Measurements from ENCODE around the gene SIGLEC12.
"Not testable (repeated sequence)": the region's sequence is repeated elsewhere in the genome, so short reads cannot be mapped to it uniquely, and the experiment has no call there.

The SIGLEC12 gene

GRCh38 chr19:51521781-51522180 lies 20.2 kb upstream of the SIGLEC12 start:
- DNase-seq: no peak

DNA sequence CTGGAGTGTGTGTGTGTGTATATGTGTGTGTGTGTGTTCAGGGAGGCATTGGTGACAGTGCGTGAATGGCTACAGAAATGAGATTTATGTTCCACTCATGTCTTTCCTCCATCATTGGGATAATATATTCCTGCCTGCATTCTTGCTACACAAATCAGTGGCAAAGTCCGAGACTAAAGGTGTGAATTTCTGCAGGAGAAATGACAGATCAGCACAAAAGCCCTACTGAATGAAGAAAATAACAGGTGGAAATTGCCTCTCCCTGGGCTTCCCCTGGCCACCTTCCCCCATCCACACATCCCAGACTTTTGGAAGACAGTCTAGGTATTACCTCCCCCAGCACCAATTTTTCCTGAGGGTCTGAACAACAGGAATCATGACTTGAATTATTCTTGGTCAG lies 19.8 kb upstream of the SIGLEC12 start:
- no peak for DNase-seq

GRCh38 chr19:51520728-51521127 lies 19.1 kb upstream of the SIGLEC12 start:
- no peak for DNase-seq

- DNase-seq: peak in 1 of 14 donors; percentile 9
These were observed 13.4 kb upstream of the SIGLEC12 start for GRCh38 chr19:51514866-51515481.

- no peak for DNase-seq
These were observed 12.4 kb upstream of the SIGLEC12 start for GRCh38 chr19:51513968-51514367.

GRCh38 chr19:51511353-51511752 lies 9.8 kb upstream of the SIGLEC12 start:
- DNase-seq: no peak

- no peak for DNase-seq
These were observed 8.4 kb upstream of the SIGLEC12 start for GRCh38 chr19:51509823-51510660.

GRCh38 chr19:51508059-51508733 lies 6.6 kb upstream of the SIGLEC12 start:
- no peak for DNase-seq

DNA sequence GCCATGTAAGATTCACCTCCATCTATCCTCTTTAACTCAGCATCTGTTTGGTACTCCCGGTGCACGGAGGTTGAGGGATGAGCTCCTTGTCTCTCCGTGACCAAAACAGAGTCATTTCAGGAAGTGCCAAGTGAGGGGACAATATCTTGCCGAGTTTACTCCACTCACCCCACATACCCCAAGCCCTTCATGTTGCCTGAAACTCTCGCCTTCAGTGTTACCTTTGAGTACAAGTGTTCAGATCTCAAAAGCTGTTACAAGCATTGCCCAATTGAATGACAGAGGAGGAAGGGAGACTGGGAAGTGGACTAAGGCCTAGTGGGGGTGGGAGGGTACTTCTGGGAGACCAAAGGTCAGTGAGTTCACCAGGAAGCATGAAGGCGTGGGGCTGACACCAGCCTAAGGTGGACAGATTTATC lies 6.0 kb upstream of the SIGLEC12 start:
- no peak for DNase-seq

DNA sequence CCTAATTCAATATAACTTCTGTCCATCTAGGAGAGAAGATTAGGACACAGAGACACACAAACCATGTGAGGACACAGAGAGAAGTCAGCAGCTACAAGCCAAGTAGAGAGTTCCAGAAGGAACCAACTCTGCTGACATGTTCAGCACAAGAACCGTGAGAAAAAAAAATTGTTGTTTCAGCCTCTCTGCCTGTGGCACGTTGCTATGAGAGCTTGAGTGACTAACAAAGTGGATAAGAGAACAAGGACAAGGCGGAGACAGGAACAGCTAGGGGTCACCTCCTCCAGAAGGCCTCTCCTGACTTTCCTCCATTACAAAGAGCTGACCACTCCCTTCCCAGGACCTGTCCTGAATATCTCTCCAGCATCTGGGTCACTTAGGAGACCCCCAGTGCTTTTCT lies 5.6 kb upstream of the SIGLEC12 start:
- no peak for DNase-seq

- no peak for DNase-seq
These were observed 4.3 kb upstream of the SIGLEC12 start for GRCh38 chr19:51505904-51506303.

- no peak for DNase-seq
These were observed 2.3 kb upstream of the SIGLEC12 start for GRCh38 chr19:51503896-51504295.

DNA sequence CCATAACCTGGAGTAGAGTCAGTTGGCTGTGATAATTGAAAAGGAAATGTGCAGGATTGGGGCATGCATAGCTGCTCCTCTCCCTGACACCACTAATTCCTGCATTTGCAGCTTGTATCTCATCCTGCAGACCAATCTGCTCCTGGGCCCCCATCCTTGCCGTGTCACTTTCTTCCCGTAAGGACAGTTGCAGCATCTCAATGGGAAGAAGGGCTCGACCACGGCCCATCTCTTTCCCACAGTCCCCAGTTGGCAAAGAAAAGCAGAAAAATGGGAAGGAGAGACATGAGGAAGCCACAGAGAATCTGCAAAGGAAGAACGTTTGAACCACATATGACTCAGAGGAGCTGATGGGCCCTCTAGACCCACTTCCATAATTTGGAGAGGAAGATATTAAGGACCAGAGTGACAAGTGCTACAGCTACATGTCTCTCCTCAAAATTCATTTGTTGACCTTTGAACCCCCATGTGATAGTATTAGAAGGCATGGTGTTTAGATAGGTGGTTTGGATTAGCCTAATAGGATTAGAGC lies 1.8 kb upstream of the SIGLEC12 start:
- DNase-seq: no peak

- not testable (repeated sequence) for DNase-seq
These were observed 669 bp downstream of the SIGLEC12 start for GRCh38 chr19:51500931-51501330.

GRCh38 chr19:51497666-51498065 lies 3.9 kb downstream of the SIGLEC12 start:
- no peak for DNase-seq

DNA sequence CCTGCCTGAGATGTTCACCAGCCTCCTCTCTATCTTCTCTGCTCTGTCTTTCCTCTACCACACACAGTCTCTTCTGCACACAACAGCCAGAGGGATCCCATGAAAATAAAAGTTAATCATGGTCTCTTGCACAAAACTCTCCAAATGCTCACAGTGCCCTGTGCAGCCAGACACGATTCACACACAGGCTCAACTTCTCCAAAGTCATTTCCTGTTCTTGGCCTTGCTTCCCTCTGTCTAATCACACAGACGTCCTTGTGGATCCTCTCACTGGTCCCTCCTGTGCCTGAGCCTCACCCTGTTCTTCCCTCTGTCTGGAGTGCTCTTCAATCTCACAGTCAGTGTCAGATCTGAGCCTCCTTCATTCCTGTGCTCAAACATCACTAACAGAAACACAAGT lies 7.8 kb downstream of the SIGLEC12 start:
- no peak for DNase-seq

- no peak for DNase-seq
These were observed 10.0 kb downstream of the SIGLEC12 start for GRCh38 chr19:51491586-51491985.

DNA sequence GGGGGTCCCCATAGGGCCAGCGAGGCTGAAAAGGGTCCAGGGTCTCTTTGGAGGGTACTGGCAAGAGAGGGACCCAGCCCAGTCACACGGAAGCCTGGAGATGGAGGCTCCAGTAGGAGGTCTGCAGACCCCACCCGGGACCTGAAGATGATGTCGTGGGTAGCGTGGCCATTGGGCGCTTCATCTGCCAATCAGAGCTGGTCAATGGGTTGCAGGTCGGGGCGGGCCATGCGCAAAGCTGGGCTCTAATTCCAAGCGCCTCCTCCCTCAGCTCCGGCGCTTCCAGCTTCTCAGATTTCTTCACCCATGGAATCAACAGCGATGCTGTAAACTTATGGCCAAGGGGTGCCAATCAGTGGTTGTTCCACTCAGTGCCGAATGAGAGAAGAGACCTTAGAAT lies 10.9 kb downstream of the SIGLEC12 start:
- DNase-seq: no peak

DNA sequence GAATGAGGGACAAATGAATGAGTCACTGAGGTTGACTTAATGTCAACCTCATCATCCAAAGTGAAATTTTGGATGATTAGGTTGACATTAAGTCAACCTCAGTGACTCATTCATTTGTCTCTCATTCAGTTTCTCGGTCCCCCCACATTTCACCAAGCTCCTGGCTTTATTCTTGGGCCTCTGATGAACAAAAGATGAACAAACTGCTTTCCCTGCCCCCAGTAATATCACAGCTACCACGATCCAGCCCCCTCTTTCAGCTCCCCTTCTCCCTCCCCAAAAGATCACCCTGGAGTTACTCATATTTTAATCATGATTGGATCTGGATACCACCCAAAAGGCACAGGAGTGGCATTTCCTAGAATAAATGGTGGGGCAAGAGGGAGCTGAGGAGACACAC lies 12.5 kb downstream of the SIGLEC12 start:
- no peak for DNase-seq

DNA sequence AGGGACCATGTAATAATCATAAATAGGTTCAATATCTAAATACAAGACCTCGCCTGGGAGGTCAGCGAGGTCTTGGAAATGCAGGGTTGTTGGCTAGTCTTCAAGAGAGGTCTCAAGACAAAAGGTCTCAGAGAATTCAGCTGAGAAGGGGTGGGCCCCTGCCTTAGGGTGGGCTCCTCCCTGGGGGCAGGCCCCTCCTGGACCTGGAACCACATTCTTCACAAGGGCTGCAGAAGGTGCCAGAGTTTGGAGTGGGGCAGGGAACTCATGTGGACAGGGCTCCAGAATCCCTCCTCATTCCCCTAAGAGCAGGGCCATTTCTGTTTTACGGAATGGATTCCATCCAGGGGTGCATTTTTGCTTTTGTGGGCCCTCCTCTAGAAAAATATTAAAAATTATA lies 13.1 kb downstream of the SIGLEC12 start:
- DNase-seq: no peak

DNA sequence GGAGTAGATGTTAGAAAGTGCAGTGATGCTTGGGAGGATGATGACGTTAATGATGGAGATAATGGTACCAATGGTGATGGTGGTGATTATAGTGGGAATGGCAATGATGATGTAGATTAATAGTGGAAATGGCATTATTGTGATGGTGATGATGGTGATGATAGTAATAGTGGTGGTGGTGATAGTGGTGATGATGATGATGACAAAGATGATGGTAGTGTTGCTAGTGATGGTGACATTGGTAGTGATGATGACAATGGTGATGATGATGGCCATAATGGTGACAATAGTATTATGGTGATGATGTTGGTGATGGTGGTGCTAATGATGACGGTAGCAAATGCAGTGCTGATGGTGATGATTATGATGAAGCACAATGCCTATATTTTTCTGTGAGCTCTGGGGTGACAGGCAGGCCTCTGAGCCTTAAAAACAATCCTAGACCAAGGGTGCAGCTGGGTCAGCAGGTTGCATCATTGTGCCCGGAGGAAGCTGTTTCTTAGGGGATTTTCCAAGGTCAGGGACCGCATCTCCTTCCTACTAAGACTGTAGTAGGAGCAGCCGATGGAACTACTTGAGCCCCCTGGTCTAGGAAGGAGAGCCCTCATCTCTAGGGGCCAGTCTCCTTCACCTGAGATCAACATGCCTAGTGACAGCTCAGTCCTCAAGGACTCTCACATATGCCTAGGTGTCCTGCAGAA lies 15.5 kb downstream of the SIGLEC12 start:
- no peak for DNase-seq

DNA sequence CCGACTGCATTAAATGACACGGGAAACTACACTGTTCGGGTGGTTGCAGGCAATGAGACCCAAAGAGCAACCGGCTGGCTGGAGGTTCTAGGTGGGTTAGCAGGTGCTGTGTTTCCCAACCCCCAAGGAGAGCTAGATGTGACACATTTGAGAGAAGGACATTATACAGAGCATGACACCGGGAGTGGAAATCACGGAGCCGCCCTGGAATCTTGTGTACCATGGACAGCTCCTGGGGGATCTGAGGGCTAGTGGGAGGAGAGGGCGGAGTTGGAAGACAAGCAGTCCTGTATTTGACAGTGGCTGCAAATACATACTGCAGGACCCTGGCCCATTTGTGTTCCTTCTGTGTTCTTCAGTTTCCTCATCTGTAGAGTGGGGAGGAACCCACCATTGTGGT lies 21.0 kb downstream of the SIGLEC12 start:
- DNase-seq: no peak

Measured in C1 segment of cervical spinal cord (tissue), 14 donors.